Skeletal muscle tissue (tissue), 4 donors: ENCODE results near the gene CGB7. TPM values are rescaled to one million over a fixed set of nuclear protein-coding genes. Genes with fewer than 3 reads are reported as not detected.
A peak's percentile ranks its signal among the peaks of the same experiment; 100 is the strongest.
"Not testable (repeated sequence)": the region's sequence is repeated elsewhere in the genome, so short reads cannot be mapped to it uniquely, and the experiment has no call there.

Experiments used
- H3K27ac ChIP-seq: one replicate; pipeline ENCODE4 v1.7.0; 2013; ENCODE audit warnings: mild to moderate bottlenecking, low read depth, low read length, inconsistent platforms
- H3K27me3 ChIP-seq, 3 donors: one replicate each; pipeline ENCODE4 v1.7.0; 2013; ENCODE audit warnings: low read length in 3 of 3; ENCODE audit not compliant: control insufficient read depth in 3 of 3, insufficient read depth in 3 of 3
- H3K36me3 ChIP-seq, 3 donors: one replicate each; pipeline ENCODE4 v1.7.0; 2013; ENCODE audit warnings: low read length in 3 of 3; ENCODE audit not compliant: control insufficient read depth in 3 of 3, insufficient read depth in 3 of 3
- H3K4me1 ChIP-seq, 3 donors: one replicate each; pipeline ENCODE4 v1.7.0; 2013; ENCODE audit warnings: low read length in 3 of 3, mild to moderate bottlenecking in 3 of 3; ENCODE audit not compliant: control insufficient read depth in 3 of 3, insufficient read depth in 3 of 3
- H3K4me3 ChIP-seq, 3 donors: one replicate each; pipeline ENCODE4 v1.7.0; 2013; ENCODE audit warnings: low read length in 3 of 3
- H3K9ac ChIP-seq, 3 donors: one replicate each; pipeline ENCODE4 v1.7.0; 2013; ENCODE audit warnings: low read length in 3 of 3, mild to moderate bottlenecking in 3 of 3, moderate library complexity in 2 of 3, low read depth in 1 of 3
- H3K9me3 ChIP-seq, 3 donors: one replicate each; pipeline ENCODE4 v1.7.0; 2013; ENCODE audit warnings: low read length in 3 of 3; ENCODE audit not compliant: control insufficient read depth in 3 of 3
- total RNA-seq: library from RNA; depleted of rRNA; stranded (reverse); fragments of >200 nt; gene quantifications from one replicate; pipeline ENCODE4 v1.2.3, GENCODE V29; 2014
- donor health status: Osteomylitis.

CGB7 gene
- total RNA-seq, 1 donor from 2014 or later = 0.52 TPM

GRCh38 chr19:49080392-49080791 lies 22.8 kb upstream of the CGB7 start:
- Histone ChIP-seq H3K4me3 (no peak overlapping the region), H3K36me3 (no peaks in the 10 kb centered on the region), H3K4me1 (peaks cover under 1 to 5% (median 3%) of the 10 kb centered on the region in 3 donors), H3K9ac (no peak overlapping the region), H3K27ac (no peak overlapping the region), H3K27me3 (no peaks in the 10 kb centered on the region), H3K9me3 (no peaks in the 10 kb centered on the region)

DNA sequence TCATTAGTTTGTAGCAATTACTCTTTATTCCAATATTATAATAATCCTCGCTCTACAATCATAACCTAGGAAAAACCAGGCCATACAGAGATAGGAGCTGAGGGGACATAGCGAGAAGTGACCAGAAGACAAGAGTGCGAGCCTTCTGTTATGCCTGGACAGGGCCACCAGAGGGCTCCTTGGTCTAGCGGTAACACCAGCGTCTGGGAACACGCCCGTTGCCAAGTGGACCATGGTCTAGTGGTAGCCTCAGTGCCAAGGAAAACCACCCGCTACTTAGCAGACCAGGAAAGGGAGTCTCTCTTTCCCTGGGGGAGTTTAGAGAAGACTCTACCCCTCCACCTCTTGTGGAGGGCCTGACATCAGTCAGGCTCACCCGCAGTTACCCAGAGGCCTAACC lies 17.3 kb upstream of the CGB7 start:
- not testable (repeated sequence) for H3K27ac ChIP-seq, H3K9me3 ChIP-seq, H3K36me3 ChIP-seq
- Histone ChIP-seq H3K4me1 (peaks cover 20 to 29% (median 24%) of the 10 kb centered on the region in 3 donors), H3K27me3 (peaks cover 3 to 14% (median 12%) of the 10 kb centered on the region in 3 donors), H3K9ac (peak overlapping the region in 2 of 3 donors; percentile 27 to 33), H3K4me3 (peak overlapping the region in 1 of 3 donors; percentile 5)

DNA sequence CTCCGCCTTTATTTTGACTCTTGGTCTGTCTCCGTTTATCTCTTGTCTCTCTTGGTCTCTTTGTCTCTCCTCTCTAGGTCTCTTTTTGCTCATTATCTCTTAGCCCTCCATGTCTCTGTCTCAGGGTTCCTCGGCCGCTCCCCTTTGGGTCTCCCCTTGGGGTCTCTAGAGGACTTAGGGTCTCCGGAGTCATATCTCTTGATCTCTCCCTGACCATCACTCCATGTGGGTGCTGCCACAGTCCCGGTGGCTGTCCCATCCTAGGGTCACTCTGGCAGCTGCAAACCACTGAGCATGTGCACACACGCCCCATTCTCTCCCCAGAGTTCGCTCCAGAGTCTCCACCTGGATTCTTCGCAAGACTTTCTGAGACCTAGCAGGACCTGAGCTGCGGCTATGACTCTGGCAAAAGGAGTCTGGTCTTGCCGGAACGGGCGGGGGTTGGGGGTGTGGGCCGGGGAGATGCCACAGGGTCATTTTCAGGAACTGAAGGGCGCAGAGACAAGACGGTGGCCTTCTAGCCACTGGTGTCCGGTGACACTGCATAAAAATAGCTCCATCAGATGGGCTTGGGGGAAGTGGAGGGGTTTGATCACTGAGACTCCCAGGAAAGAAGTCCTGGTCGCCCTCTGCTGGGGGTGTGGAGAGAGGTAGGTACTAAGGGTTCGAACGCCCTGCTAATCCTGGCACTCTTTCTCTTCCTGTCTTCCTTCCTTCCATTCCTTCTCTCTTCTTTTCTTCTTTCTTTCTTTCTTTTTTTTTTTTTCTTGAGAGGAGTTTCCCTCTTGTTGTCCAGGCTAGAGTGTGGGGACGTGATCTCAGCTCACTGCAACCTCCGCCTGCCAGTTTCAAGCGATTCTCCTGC lies 16.2 kb upstream of the CGB7 start:
- peak overlapping the region; percentile 90 to 93 (median 90) for H3K9ac ChIP-seq
- H3K27me3 ChIP-seq = peaks cover 3 to 14% (median 12%) of the 10 kb centered on the region in 3 donors
- peak overlapping the region; percentile 68 to 77 (median 71) for H3K4me3 ChIP-seq
- peak overlapping the region; percentile 93 for H3K27ac ChIP-seq
- no peaks in the 10 kb centered on the region for H3K9me3 ChIP-seq
- H3K36me3 ChIP-seq = peaks cover 0 to 6% (median 3%) of the 10 kb centered on the region in 3 donors
- H3K4me1 ChIP-seq = peaks cover 30 to 40% (median 35%) of the 10 kb centered on the region in 3 donors

GRCh38 chr19:49071860-49072547 lies 14.5 kb upstream of the CGB7 start:
- Histone ChIP-seq H3K9ac (peak overlapping the region; percentile 69 to 79 (median 70)), H3K4me3 (peak overlapping the region in 2 of 3 donors; percentile 67), H3K4me1 (peaks cover 45 to 51% (median 49%) of the 10 kb centered on the region in 3 donors), H3K27me3 (peaks cover 3 to 14% (median 12%) of the 10 kb centered on the region in 3 donors), H3K27ac (peak overlapping the region; percentile 88), H3K9me3 (no peaks in the 10 kb centered on the region), H3K36me3 (peaks cover 0 to 6% (median 3%) of the 10 kb centered on the region in 3 donors)

GRCh38 chr19:49070416-49070815 lies 12.9 kb upstream of the CGB7 start:
- peaks cover 0 to 6% (median 3%) of the 10 kb centered on the region in 3 donors for H3K36me3 ChIP-seq
- peak overlapping the region in 2 of 3 donors; percentile 29 to 50 for H3K4me3 ChIP-seq
- peak overlapping the region in 1 of 3 donors; percentile 23 for H3K9ac ChIP-seq
- H3K4me1 ChIP-seq = peaks cover 54 to 60% (median 59%) of the 10 kb centered on the region in 3 donors
- no peaks in the 10 kb centered on the region for H3K9me3 ChIP-seq
- H3K27me3 ChIP-seq = peaks cover 3 to 14% (median 14%) of the 10 kb centered on the region in 3 donors
- H3K27ac ChIP-seq = peak overlapping the region; percentile 88

DNA sequence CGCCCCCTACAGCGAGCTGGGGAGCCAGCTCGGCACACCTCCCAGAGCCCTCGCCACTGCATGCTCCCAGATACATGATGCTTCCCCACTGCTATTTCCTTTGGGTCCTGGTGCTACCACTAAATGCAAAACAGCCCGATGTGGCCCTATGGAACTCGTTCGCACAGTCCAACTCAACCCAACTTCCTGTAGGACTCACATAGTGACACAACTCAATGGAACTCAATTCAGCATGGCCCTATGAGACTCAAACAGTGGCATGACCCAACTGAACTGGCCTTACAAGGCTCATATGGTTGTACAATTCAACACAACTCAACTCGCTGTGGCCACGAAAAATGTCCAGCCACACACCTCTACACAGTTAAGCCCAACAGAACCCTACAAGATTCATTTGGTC lies 11.5 kb upstream of the CGB7 start:
- H3K9ac ChIP-seq = no peak overlapping the region
- peak overlapping the region in 1 of 3 donors; percentile 50 for H3K4me3 ChIP-seq
- H3K9me3 ChIP-seq = no peaks in the 10 kb centered on the region
- H3K27ac ChIP-seq = peak overlapping the region; percentile 43
- peaks cover 3 to 16% (median 15%) of the 10 kb centered on the region in 3 donors for H3K27me3 ChIP-seq
- H3K36me3 ChIP-seq = peaks cover 0 to 6% (median 3%) of the 10 kb centered on the region in 3 donors
- H3K4me1 ChIP-seq = peaks cover 46 to 57% (median 55%) of the 10 kb centered on the region in 3 donors

- peak overlapping the region; percentile 47 to 86 (median 61) for H3K9ac ChIP-seq
- H3K36me3 ChIP-seq = peaks cover 0 to 6% (median 3%) of the 10 kb centered on the region in 3 donors
- no peak overlapping the region for H3K4me3 ChIP-seq
- H3K4me1 ChIP-seq = peaks cover 46 to 54% (median 52%) of the 10 kb centered on the region in 3 donors
- H3K27ac ChIP-seq = peak overlapping the region; percentile 97
- H3K9me3 ChIP-seq = no peaks in the 10 kb centered on the region
- H3K27me3 ChIP-seq = peaks cover 0 to 17% (median 10%) of the 10 kb centered on the region in 3 donors
These were observed 10.0 kb upstream of the CGB7 start for GRCh38 chr19:49067554-49067953.

DNA sequence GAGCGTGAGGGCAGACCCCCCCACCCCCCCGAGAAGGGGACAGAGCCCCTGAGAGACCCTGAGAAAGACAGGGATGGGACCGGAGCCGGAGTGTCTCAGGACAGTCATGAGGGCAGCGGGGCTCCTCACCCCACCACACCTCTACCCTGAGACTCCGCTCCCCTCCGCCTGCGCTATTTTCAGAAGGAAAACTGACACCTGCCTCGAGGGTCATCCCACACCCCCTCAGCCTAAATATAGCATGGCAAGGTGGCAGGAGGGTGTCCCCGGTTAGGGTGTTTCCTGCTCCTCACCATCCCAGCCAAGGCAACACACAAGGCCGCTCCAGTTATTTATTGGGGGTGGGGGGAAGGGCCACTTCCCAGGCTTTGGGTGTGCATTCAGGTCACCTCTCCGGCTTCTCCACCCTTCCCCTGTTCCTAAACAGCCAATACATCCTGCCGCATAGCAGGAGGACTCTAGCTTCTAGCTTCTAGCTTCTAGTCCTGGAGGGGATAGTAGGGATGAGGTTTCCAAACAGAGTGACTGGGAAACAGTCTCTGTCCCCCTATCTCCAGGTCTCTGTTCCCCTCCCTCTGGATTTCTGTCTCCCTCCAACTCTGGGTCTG lies 8.5 kb upstream of the CGB7 start:
- Histone ChIP-seq H3K9ac (peak overlapping the region; percentile 83 to 87 (median 86)), H3K27ac (peak overlapping the region; percentile 97), H3K4me1 (peaks cover 42 to 53% (median 49%) of the 10 kb centered on the region in 3 donors), H3K36me3 (peaks cover 0 to 6% (median 3%) of the 10 kb centered on the region in 3 donors), H3K27me3 (peaks cover 0 to 14% (median 10%) of the 10 kb centered on the region in 3 donors), H3K4me3 (peak overlapping the region; percentile 60 to 70 (median 61)), H3K9me3 (no peaks in the 10 kb centered on the region)

GRCh38 chr19:49064768-49065611 lies 7.4 kb upstream of the CGB7 start, which contains the start of gene NTF4:
Gene NTF4 (minus strand): TSS chr19:49064818. CDS start chr19:49061997, 2,821 bp downstream.
- Histone ChIP-seq H3K4me3 (peak within 1 kb of the TSS; percentile 60 to 70 (median 61)), H3K9me3 (no peaks in the 10 kb centered on the region), H3K4me1 (peaks cover 35 to 43% (median 39%) of the 10 kb centered on the region in 3 donors), H3K9ac (peak within 1 kb of the TSS; percentile 83 to 87 (median 86)), H3K36me3 (peaks cover 0 to 3% (median under 1%) of the 10 kb centered on the region in 3 donors), H3K27me3 (peaks cover 0 to 11% (median 3%) of the 10 kb centered on the region in 3 donors), H3K27ac (peak within 1 kb of the TSS; percentile 97)
